Astrocyte (in vitro differentiated cells and primary cell): ENCODE measurements around the gene GRAMD4.

Experiments
- EZH2 ChIP-seq: IDR thresholded peaks from 2 replicates; pipeline ENCODE4 v1.6.1; 2012; ENCODE audit warnings: mild to moderate bottlenecking, low read length, inconsistent platforms; ENCODE audit not compliant: insufficient read depth
- TF ChIP-seq, protein P1 (sequence below): IDR thresholded peaks from 2 replicates; pipeline ENCODE4 v1.5.1; 2011; ENCODE audit warnings: low read depth, mild to moderate bottlenecking, inconsistent platforms, low read length, moderate library complexity; ENCODE audit not compliant: insufficient read depth

- TF ChIP-seq, protein P1, sequence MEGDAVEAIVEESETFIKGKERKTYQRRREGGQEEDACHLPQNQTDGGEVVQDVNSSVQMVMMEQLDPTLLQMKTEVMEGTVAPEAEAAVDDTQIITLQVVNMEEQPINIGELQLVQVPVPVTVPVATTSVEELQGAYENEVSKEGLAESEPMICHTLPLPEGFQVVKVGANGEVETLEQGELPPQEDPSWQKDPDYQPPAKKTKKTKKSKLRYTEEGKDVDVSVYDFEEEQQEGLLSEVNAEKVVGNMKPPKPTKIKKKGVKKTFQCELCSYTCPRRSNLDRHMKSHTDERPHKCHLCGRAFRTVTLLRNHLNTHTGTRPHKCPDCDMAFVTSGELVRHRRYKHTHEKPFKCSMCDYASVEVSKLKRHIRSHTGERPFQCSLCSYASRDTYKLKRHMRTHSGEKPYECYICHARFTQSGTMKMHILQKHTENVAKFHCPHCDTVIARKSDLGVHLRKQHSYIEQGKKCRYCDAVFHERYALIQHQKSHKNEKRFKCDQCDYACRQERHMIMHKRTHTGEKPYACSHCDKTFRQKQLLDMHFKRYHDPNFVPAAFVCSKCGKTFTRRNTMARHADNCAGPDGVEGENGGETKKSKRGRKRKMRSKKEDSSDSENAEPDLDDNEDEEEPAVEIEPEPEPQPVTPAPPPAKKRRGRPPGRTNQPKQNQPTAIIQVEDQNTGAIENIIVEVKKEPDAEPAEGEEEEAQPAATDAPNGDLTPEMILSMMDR, result no peak
- no peak for TF ChIP-seq EZH2
Observed at GRCh38 chr22:46572911-46573780, 47.0 kb upstream of the GRAMD4 start.
